Breast epithelium (tissue), 4 donors: Measurements from ENCODE around the gene GJA4. TPM values are rescaled to one million over a fixed set of nuclear protein-coding genes. Genes with fewer than 3 reads are reported as not detected.

Experiments used
- DNase-seq, 2 donors: peaks; one replicate each; pipeline ENCODE4 v3.0.0-alpha.2; 2019; ENCODE audit warnings: low spot score in 2 of 2
- H3K27ac ChIP-seq, 2 donors: fragments of 200-600 bp; sonication (generic) in 1 of 2; one replicate each; pipeline ENCODE4 v1.5.1; 2016 to 2019; ENCODE audit warnings: mild to moderate bottlenecking in 1 of 2
- H3K27me3 ChIP-seq, 2 donors: fragments of 200-600 bp; sonication (generic) in 1 of 2; one replicate each; pipeline versions ENCODE4 v1.5.1 to v1.6.0; 2017 to 2019; ENCODE audit warnings: control low read depth in 1 of 2, mild to moderate bottlenecking in 1 of 2
- H3K36me3 ChIP-seq: fragments of 200-600 bp; one replicate; pipeline ENCODE4 v1.5.1; 2019
- H3K4me1 ChIP-seq, 2 donors: fragments of 200-600 bp; sonication (generic); one replicate each; pipeline ENCODE4 v1.5.1; 2016 to 2019; ENCODE audit warnings: control low read depth in 1 of 2
- H3K4me3 ChIP-seq, 3 donors: fragments of 200-600 bp; sonication (generic); 1 replicate in 2 of 3; 2 replicates in 1 of 3; pipeline ENCODE4 v1.5.1; 2016 to 2019; ENCODE audit warnings: mild to moderate bottlenecking in 3 of 3, moderate library complexity in 2 of 3
- H3K9me3 ChIP-seq, 2 donors: fragments of 200-600 bp; sonication (generic) in 1 of 2; one replicate each; pipeline ENCODE4 v1.5.1; 2016 to 2019; ENCODE audit warnings: control low read depth in 1 of 2
- CTCF ChIP-seq, 3 donors: fragments of 450-650 bp; IDR thresholded peaks; one replicate each; pipeline ENCODE4 v1.5.1; 2016 to 2017; ENCODE audit warnings: antibody characterized with exemption in 3 of 3, mild to moderate bottlenecking in 3 of 3, moderate library complexity in 3 of 3
- POLR2A ChIP-seq: fragments of 450-650 bp; IDR thresholded peaks from one replicate; pipeline ENCODE4 v1.6.1; 2016; ENCODE audit warnings: antibody characterized with exemption, mild to moderate bottlenecking, moderate library complexity
- POLR2AphosphoS5 ChIP-seq, 3 donors: sonication (generic); formaldehyde crosslinking; IDR thresholded peaks; one replicate each; pipeline ENCODE4 v1.6.1; 2017; ENCODE audit warnings: antibody characterized with exemption in 3 of 3
- intact Hi-C: fragments of 100-400 bp; cut with DNase I; formaldehyde crosslinking; loops from one replicate; pipeline ENCODE4 v1.15.1; 2023; ENCODE audit warnings: low total_unique reads
- total RNA-seq, 3 donors: library from RNA; depleted of rRNA; stranded (reverse); fragments of >200 nt; gene quantifications; one replicate each; pipeline ENCODE4 v1.1.0, GENCODE V29; 2016

Gene GJA4
- total RNA-seq, 3 donors from 2014 or later: 8.9 to 39.3 (median 18.9) TPM

DNA sequence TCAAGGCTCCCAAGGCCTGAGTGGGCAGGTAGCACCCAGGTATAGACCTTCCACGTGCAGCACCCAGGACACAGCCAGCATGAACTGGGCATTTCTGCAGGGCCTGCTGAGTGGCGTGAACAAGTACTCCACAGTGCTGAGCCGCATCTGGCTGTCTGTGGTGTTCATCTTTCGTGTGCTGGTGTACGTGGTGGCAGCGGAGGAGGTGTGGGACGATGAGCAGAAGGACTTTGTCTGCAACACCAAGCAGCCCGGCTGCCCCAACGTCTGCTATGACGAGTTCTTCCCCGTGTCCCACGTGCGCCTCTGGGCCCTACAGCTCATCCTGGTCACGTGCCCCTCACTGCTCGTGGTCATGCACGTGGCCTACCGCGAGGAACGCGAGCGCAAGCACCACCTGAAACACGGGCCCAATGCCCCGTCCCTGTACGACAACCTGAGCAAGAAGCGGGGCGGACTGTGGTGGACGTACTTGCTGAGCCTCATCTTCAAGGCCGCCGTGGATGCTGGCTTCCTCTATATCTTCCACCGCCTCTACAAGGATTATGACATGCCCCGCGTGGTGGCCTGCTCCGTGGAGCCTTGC, 31.5 kb upstream of the GJA4 start:
- no peak for DNase-seq
- Histone ChIP-seq H3K36me3 (no peaks in the 10 kb centered on the region), H3K27ac (no peak overlapping the region), H3K4me1 (no peaks in the 10 kb centered on the region), H3K27me3 (no peaks in the 10 kb centered on the region), H3K4me3 (no peak overlapping the region), H3K9me3 (no peaks in the 10 kb centered on the region)
- TF ChIP-seq CTCF (IDR thresholded peaks at IDR 0.05): no peak
- no peak for TF ChIP-seq POLR2AphosphoS5 (IDR thresholded peaks at IDR 0.05)
- TF ChIP-seq POLR2A: no peak
- intact Hi-C loops: no loop called here

GRCh38 chr1:34761776-34762307, 31.0 kb upstream of the GJA4 start:
- intact Hi-C loops: no loop called here
- no peaks in the 10 kb centered on the region for H3K9me3 ChIP-seq
- H3K27me3 ChIP-seq: no peaks in the 10 kb centered on the region
- H3K4me1 ChIP-seq: no peaks in the 10 kb centered on the region
- H3K4me3 ChIP-seq: no peak overlapping the region
- no peaks in the 10 kb centered on the region for H3K36me3 ChIP-seq
- no peak overlapping the region for H3K27ac ChIP-seq
- no peak for DNase-seq
- no peak for TF ChIP-seq CTCF (IDR thresholded peaks at IDR 0.05)
- no peak for TF ChIP-seq POLR2AphosphoS5 (IDR thresholded peaks at IDR 0.05)
- no peak for TF ChIP-seq POLR2A

- H3K27ac ChIP-seq: no peak overlapping the region
- DNase-seq: no peak
- TF ChIP-seq POLR2A (no peak), CTCF (IDR thresholded peaks at IDR 0.05) (no peak), POLR2AphosphoS5 (IDR thresholded peaks at IDR 0.05) (no peak)
- no peaks in the 10 kb centered on the region for H3K36me3 ChIP-seq
- H3K4me3 ChIP-seq: no peak overlapping the region
- intact Hi-C loops: no loop called here
- no peaks in the 10 kb centered on the region for H3K27me3 ChIP-seq
- no peaks in the 10 kb centered on the region for H3K9me3 ChIP-seq
- H3K4me1 ChIP-seq: no peaks in the 10 kb centered on the region
Measured at GRCh38 chr1:34762474-34763141, 30.2 kb upstream of the GJA4 start.

GRCh38 chr1:34763142-34763781, 29.5 kb upstream of the GJA4 start:
- no peaks in the 10 kb centered on the region for H3K9me3 ChIP-seq
- no peaks in the 10 kb centered on the region for H3K36me3 ChIP-seq
- TF ChIP-seq POLR2AphosphoS5 (IDR thresholded peaks at IDR 0.05) (no peak), POLR2A (no peak), CTCF (IDR thresholded peaks at IDR 0.05) (no peak)
- intact Hi-C loops: no loop called here
- H3K4me1 ChIP-seq: no peaks in the 10 kb centered on the region
- no peaks in the 10 kb centered on the region for H3K27me3 ChIP-seq
- no peak for DNase-seq
- no peak overlapping the region for H3K4me3 ChIP-seq
- H3K27ac ChIP-seq: no peak overlapping the region

GRCh38 chr1:34768856-34769255, 23.9 kb upstream of the GJA4 start:
- H3K27ac ChIP-seq: no peak overlapping the region
- intact Hi-C loops: no loop called here
- TF ChIP-seq POLR2AphosphoS5 (IDR thresholded peaks at IDR 0.05) (no peak), POLR2A (no peak), CTCF (IDR thresholded peaks at IDR 0.05) (no peak)

More at GRCh38 chr1:34768856-34769255, 23.9 kb upstream of the GJA4 start:
- Histone ChIP-seq H3K4me1 (no peaks in the 10 kb centered on the region), H3K9me3 (no peaks in the 10 kb centered on the region), H3K27me3 (no peaks in the 10 kb centered on the region), H3K36me3 (no peaks in the 10 kb centered on the region), H3K4me3 (no peak overlapping the region)
- no peak for DNase-seq
